ENCODE results near the gene PNKD. TPM values are rescaled to one million over a fixed set of nuclear protein-coding genes. Genes with fewer than 3 reads are reported as not detected.
A peak's percentile ranks its signal among the peaks of the same experiment; 100 is the strongest.

Gene PNKD
- total RNA-seq, 1 donor = 26.8 TPM

DNA sequence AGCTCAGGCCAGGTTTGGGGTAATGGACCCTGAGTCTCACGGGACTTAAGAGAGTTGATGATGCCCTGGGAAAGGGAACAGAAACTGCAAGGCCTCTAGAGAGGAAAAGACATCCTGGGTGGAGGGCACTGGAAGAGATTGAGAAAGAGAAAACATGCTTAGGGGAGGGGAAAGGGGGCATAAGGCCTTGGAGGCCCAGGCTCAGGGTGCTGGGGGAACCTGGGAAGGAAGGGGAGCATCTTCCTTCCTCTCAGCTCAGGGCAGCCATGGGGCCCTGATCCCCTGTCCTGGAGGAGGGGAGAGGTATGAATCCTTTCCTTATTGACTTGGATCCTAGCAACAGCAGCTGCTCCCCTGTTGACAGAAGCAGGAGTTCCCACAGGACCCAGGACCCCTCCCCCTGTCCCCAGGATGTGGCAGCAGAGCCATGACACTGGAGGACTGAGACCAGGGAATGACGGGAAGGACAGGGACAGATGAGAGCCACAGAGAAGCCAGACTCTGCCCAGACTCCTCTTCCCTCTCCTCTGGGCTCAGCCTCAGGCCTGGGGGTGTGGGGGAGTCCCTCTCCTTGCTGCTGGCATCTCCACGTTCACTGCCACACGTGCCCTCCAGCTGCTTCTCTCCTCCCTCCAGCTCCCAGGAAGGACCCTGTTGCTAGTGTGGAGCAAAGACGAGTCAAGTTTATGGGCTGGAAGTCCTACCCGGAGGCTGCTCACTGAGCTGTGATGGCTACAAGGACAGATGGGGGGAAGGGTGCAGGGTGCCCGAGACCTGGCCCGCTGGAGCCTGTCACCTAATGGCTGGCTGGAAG lies 8.7 kb upstream of the PNKD start:
- TF ChIP-seq, protein P1, sequence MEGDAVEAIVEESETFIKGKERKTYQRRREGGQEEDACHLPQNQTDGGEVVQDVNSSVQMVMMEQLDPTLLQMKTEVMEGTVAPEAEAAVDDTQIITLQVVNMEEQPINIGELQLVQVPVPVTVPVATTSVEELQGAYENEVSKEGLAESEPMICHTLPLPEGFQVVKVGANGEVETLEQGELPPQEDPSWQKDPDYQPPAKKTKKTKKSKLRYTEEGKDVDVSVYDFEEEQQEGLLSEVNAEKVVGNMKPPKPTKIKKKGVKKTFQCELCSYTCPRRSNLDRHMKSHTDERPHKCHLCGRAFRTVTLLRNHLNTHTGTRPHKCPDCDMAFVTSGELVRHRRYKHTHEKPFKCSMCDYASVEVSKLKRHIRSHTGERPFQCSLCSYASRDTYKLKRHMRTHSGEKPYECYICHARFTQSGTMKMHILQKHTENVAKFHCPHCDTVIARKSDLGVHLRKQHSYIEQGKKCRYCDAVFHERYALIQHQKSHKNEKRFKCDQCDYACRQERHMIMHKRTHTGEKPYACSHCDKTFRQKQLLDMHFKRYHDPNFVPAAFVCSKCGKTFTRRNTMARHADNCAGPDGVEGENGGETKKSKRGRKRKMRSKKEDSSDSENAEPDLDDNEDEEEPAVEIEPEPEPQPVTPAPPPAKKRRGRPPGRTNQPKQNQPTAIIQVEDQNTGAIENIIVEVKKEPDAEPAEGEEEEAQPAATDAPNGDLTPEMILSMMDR (IDR thresholded peaks at IDR 0.05; ENCODE audit: insufficient read depth, low read depth, low read length) = no peak
- DNase-seq (ENCODE audit: low read depth) = peak; percentile 14
- no peak overlapping the region for H3K4me3 ChIP-seq (ENCODE audit: low read depth, low read length)

DNA sequence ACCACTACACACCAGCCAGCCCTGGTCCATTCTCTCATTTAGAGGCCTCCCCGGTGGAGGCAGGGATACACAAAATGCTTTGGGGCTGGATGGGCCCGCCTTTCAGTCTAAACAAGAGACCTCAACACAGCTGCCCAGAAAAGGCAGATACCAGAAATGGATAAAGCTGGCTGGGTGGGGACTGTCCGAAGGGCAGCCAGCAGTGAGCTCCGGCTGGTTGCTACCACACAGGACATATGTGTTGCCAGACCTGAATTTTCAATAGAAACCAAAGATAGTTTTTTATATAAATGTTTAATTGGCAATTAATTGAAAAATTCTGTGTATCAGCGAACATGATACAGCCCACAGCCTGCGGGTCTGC lies 8.1 kb upstream of the PNKD start:
- TF ChIP-seq, protein P1 (IDR thresholded peaks at IDR 0.05; ENCODE audit: insufficient read depth, low read depth, low read length) = no peak
- no peak overlapping the region for H3K4me3 ChIP-seq (ENCODE audit: low read depth, low read length)
- DNase-seq (ENCODE audit: low read depth) = peak; percentile 23

DNA sequence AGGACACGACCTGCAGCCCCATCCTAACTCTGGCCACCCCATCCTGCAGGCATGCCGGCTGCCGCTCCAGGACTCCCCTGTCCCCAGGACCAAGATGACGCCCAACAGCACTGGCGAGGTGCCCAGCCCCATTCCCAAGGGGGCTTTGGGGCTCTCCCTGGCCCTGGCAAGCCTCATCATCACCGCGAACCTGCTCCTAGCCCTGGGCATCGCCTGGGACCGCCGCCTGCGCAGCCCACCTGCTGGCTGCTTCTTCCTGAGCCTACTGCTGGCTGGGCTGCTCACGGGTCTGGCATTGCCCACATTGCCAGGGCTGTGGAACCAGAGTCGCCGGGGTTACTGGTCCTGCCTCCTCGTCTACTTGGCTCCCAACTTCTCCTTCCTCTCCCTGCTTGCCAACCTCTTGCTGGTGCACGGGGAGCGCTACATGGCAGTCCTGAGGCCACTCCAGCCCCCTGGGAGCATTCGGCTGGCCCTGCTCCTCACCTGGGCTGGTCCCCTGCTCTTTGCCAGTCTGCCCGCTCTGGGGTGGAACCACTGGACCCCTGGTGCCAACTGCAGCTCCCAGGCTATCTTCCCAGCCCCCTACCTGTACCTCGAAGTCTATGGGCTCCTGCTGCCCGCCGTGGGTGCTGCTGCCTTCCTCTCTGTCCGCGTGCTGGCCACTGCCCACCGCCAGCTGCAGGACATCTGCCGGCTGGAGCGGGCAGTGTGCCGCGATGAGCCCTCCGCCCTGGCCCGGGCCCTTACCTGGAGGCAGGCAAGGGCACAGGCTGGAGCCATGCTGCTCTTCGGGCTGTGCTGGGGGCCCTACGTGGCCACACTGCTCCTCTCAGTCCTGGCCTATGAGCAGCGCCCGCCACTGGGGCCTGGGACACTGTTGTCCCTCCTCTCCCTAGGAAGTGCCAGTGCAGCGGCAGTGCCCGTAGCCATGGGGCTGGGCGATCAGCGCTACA lies 7.4 kb upstream of the PNKD start:
- DNase-seq (ENCODE audit: low read depth) = no peak
- no peak overlapping the region for H3K4me3 ChIP-seq (ENCODE audit: low read depth, low read length)
- TF ChIP-seq, protein P1 (IDR thresholded peaks at IDR 0.05; ENCODE audit: insufficient read depth, low read depth, low read length) = no peak

DNA sequence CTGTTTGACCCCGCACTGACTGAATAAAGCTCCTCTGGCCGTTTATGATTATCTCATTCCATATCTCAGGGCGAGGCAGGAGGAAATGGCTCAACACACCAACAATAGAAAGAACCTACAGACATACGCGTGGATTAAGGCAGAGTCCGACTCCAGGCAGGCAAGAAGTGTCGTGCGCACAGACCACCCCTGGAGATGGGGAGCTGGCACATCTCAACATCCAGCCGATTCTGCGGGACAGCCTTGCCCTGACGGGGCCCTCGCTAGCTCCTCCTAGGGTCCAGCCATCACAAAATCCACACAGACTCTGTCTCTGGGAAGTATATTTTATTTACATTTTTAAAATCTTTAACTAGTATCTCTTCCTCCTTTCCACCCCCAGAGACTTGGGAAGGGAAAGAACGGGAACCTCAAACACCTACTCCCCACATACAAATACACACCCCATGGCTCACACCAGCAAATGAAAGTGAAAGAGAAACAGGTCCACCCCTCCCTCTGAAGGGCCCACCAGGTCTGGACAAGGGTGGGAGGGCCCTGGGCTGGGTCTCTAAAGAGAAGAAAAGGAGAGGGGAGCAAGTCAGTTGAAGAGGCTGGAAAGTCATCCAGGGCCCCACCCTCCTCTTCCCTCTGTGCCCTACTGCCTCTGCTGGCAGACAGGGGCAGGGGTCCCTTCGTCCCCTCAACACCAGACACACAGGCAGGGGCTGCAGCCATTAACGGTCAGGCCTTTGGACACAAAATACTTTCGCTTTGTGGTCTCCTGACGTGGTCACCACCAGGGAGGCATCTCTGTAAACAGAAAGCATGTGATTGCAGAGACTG lies 6.3 kb upstream of the PNKD start:
- peak; percentile 51 for DNase-seq (ENCODE audit: low read depth)
- no peak overlapping the region for H3K4me3 ChIP-seq (ENCODE audit: low read depth, low read length)
- TF ChIP-seq, protein P1 (IDR thresholded peaks at IDR 0.05; ENCODE audit: insufficient read depth, low read depth, low read length) = peak; percentile 34

DNA sequence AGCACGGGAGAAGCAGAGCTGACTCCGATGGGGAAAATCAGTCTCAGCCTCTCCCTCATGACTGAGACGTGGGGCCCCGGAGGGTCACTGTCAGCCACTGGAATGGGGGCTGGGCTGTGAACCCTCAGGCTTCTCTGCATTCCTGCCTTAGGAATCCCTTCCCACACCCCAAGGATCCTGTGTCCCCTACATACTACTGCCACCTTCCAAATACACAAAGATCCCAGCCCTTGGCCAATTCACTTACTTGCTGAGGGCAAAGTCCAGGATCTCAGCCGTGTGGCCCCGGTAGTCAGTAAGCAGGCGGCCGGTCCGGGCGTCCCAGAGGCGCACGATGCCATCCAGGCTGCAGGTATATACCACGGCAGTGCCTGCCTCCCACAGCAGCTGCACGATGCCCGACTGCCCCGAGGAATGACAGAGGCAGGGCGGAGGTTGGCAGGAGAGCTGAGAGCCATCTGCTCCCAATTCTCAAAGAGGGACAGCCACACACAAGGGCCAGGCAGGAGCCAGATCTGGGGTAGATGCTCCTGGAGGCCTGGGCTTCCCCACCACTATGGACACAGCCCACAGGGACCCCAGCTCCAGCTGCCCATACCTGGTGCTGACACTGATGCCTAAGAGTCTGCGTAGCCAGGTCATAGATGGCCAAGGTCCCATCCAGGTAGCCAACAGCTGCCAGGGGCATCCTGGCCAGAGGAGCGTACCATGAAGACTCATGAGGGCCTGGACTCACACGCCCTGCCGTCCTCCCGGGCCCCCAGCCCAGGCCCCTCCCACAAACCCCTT lies 5.4 kb upstream of the PNKD start:
- TF ChIP-seq, protein P1 (IDR thresholded peaks at IDR 0.05; ENCODE audit: insufficient read depth, low read depth, low read length) = no peak
- DNase-seq (ENCODE audit: low read depth) = no peak
- H3K4me3 ChIP-seq (ENCODE audit: low read depth, low read length) = no peak overlapping the region

DNA sequence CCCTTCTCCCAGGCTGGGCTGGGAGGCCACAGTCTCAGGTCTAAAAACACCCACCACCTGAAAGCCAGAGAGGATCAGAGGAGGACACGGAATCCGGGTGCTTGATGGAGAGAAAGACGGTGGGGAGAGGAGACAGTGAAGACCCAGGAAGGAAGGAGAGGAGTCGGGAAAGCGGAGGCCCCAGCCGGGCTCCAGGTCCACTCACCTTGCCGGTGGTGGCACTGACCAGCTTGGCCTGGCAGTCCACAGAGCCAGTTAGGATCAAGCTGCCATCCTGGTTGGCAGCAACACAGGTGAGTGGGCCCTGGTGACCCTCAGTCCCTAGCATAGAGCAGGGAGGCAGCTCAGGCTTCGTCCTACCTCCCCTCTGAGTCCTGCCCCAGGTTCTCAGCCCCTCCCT lies 4.7 kb upstream of the PNKD start:
- DNase-seq (ENCODE audit: low read depth) = no peak
- H3K4me3 ChIP-seq (ENCODE audit: low read depth, low read length) = no peak overlapping the region
- TF ChIP-seq, protein P1 (IDR thresholded peaks at IDR 0.05; ENCODE audit: insufficient read depth, low read depth, low read length) = no peak

Data from fibroblast of villous mesenchyme (primary cell).